GM23248 (cell line): ENCODE results near the gene NLRP7.

Source experiments
- EZH2 ChIP-seq: fragments of 200-600 bp; sonication (generic); IDR thresholded peaks from 2 replicates; pipeline ENCODE4 v1.6.1; 2018; ENCODE audit warnings: antibody characterized with exemption, mild to moderate bottlenecking; ENCODE audit not compliant: insufficient read depth, poor library complexity, severe bottlenecking
- EZH2phosphoT487 ChIP-seq: fragments of 200-600 bp; sonication (generic); IDR thresholded peaks from 2 replicates; pipeline ENCODE4 v1.6.1; 2018; ENCODE audit warnings: antibody characterized with exemption, moderate library complexity, mild to moderate bottlenecking, low read depth; ENCODE audit not compliant: insufficient read depth

GRCh38 chr19:54937926-54938325 lies 9.4 kb downstream of the NLRP7 start:
- TF ChIP-seq EZH2, result no peak
- no peak for TF ChIP-seq EZH2phosphoT487
